Astrocyte of the cerebellum (primary cell): ENCODE data around the gene UPF2.
"Not testable (repeated sequence)": the region's sequence is repeated elsewhere in the genome, so short reads cannot be mapped to it uniquely, and the experiment has no call there.

ENCODE experiments used
- DNase-seq: peaks from one replicate; pipeline ENCODE4 v3.0.0-alpha.2; 2011; ENCODE audit warnings: low read depth
- H3K4me3 ChIP-seq: 2 replicates; pipeline ENCODE4 v1.5.1; 2011; ENCODE audit warnings: mild to moderate bottlenecking, low read depth, low read length, moderate library complexity
- in situ Hi-C: cut with HindIII; loops from 2 replicates; pipeline ENCODE4 v1.10.0; 2017; ENCODE audit warnings: low sequenced_read_pairs
- TF ChIP-seq, protein P1 (sequence below): IDR thresholded peaks from 2 replicates; pipeline ENCODE4 v1.5.1; 2012; ENCODE audit warnings: low read length, low read depth, moderate library complexity, mild to moderate bottlenecking; ENCODE audit errors: missing control alignments

Gene UPF2

GRCh38 chr10:12022580-12023257, 19.9 kb downstream of the UPF2 start:
- TF ChIP-seq, protein P1, sequence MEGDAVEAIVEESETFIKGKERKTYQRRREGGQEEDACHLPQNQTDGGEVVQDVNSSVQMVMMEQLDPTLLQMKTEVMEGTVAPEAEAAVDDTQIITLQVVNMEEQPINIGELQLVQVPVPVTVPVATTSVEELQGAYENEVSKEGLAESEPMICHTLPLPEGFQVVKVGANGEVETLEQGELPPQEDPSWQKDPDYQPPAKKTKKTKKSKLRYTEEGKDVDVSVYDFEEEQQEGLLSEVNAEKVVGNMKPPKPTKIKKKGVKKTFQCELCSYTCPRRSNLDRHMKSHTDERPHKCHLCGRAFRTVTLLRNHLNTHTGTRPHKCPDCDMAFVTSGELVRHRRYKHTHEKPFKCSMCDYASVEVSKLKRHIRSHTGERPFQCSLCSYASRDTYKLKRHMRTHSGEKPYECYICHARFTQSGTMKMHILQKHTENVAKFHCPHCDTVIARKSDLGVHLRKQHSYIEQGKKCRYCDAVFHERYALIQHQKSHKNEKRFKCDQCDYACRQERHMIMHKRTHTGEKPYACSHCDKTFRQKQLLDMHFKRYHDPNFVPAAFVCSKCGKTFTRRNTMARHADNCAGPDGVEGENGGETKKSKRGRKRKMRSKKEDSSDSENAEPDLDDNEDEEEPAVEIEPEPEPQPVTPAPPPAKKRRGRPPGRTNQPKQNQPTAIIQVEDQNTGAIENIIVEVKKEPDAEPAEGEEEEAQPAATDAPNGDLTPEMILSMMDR, result no peak
- in situ Hi-C loops, result no loop called here
- no peak overlapping the region for H3K4me3 ChIP-seq
- DNase-seq, result no peak

DNA sequence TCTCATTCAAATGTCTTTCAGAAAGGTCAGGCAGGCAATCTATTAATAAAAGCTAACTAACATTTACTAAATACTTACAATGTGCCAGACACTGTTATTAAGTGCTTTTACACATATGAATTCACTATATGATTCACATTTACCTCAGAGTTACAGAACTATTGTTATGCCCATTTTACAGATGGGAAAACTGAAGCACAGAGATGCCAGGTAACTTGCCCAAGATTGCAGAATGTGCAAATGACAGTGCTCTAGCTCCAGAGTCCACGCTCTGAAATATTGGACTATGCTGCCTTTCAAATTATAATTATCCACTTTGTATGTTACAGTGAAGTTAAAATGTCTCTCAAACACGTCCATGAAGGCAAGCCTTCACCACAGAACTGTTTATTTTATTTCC, 22.0 kb downstream of the UPF2 start:
- in situ Hi-C loops, result no loop called here
- no peak overlapping the region for H3K4me3 ChIP-seq
- no peak for DNase-seq
- TF ChIP-seq, protein P1, result no peak

- in situ Hi-C loops, result no loop called here
- H3K4me3 ChIP-seq, result no peak overlapping the region
- DNase-seq, result no peak
- TF ChIP-seq, protein P1, result no peak
Measured at GRCh38 chr10:12019283-12019971, 23.2 kb downstream of the UPF2 start.

DNA sequence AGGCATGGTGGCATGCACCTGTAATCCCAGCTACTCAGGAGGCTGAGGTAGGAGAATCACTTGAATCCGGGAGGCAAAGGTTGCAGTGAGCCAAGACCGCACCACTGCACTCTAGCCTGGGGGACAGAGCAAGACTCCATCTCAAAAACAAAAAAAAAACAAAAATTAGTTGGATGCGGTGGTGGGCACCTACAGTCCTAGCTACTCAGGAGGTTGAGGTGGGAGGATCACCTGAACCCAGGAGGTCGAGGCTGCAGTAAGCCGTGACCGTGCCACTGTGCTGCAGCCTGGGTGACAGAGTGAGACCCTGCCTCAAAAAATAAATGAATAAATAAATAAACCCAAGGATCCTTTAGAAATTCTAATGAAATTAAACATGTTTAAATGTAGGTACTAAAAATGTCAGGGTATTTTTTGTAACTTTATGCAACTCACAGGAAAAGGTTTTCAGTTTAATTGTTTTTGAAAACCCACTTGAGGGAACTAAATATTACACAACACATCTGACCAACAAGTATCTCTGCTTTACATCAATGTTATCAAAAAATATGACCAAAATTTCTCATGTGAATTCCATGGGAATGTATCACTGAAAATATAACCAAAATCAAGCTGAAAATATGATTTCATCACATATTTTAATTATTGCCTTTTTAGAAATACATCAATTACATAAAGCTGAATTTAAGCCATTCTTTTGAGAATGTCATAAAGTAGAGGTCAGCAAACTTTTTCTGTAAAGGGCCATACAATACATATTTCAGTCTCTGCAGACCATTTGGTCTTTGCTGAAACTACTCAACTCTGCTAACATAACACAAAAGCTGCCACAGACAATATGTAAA, 23.9 kb downstream of the UPF2 start:
- DNase-seq, result no peak
- TF ChIP-seq, protein P1, result no peak
- in situ Hi-C loops, result no loop called here
- H3K4me3 ChIP-seq, result no peak overlapping the region

DNA sequence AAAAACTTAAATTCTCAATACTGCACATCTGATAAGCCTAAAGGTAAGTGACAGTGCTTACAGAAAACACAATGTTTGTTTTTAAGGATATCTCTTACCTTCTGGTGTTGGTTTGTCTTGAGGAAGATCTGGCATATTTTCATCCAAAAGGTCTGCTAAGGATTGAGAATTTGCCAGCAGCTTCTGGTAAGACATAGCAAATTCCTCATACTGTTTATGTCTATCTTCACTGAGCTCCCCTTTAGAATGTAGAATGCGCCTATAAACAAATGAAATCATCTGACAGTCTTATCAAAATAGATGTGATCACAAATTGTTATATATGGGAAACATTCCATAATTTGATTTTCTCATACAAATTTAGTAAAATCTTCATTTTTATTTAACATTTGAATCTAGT, 28.7 kb downstream of the UPF2 start:
- no peak for DNase-seq
- TF ChIP-seq, protein P1, result no peak
- no peak overlapping the region for H3K4me3 ChIP-seq
- in situ Hi-C loops, result no loop called here

DNA sequence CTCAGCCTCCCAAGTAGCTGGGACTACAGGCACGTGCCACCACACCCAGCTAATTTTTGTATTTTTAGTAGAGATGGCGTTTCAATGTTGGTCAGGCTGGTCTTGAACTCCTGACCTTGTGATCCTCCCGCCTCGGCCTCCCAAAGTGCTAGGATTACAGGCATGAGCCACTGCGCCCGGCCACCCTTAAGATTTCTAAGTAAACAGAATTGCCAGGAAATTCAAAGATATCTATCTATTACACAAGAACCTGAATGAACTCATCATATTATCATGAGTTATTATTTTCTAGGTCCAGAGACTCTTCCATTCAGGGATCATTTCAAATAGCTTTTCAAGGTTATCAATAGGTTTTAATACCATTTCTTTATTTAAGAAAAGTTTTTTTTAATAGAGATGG, 29.2 kb downstream of the UPF2 start:
- in situ Hi-C loops, H3K4me3 ChIP-seq, DNase-seq: not testable (repeated sequence)
